Fibroblast of mammary gland (primary cell): ENCODE measurements around the gene TNFRSF6B.

Experiments used
- DNase-seq: peaks from one replicate; pipeline ENCODE4 v3.0.0-alpha.2; 2010; ENCODE audit warnings: low read depth
- H3K4me3 ChIP-seq: 2 replicates; pipeline ENCODE4 v1.5.1; 2011; ENCODE audit warnings: low read depth, mild to moderate bottlenecking, low read length, moderate library complexity; ENCODE audit not compliant: control insufficient read depth
- CTCF ChIP-seq: conservative IDR thresholded peaks from 2 replicates; pipeline ENCODE4 v1.5.1; 2011; ENCODE audit warnings: low read depth, low read length, inconsistent platforms; ENCODE audit not compliant: control insufficient read depth, insufficient read depth

TNFRSF6B gene

GRCh38 chr20:63690898-63691710 is 5.3 kb upstream of the TNFRSF6B start:
- no peak for DNase-seq
- no peak overlapping the region for H3K4me3 ChIP-seq
- no peak for TF ChIP-seq CTCF

GRCh38 chr20:63691711-63692435 is 4.6 kb upstream of the TNFRSF6B start:
- TF ChIP-seq CTCF = no peak
- H3K4me3 ChIP-seq = no peak overlapping the region
- no peak for DNase-seq

- no peak for TF ChIP-seq CTCF
- H3K4me3 ChIP-seq = no peak overlapping the region
- no peak for DNase-seq
These were observed 3.9 kb upstream of the TNFRSF6B start for GRCh38 chr20:63692436-63693082.

- TF ChIP-seq CTCF = no peak
- no peak overlapping the region for H3K4me3 ChIP-seq
- no peak for DNase-seq
These were observed 3.2 kb upstream of the TNFRSF6B start for GRCh38 chr20:63693083-63693732.

GRCh38 chr20:63693733-63694583 is 2.5 kb upstream of the TNFRSF6B start:
- DNase-seq = no peak
- no peak overlapping the region for H3K4me3 ChIP-seq
- no peak for TF ChIP-seq CTCF
